H9 (cell line): ENCODE results near the gene GBP7. TPM values are rescaled to one million over a fixed set of nuclear protein-coding genes. Genes with fewer than 3 reads are reported as not detected.

Experiments
- DNase-seq: peaks from one replicate; pipeline ENCODE4 v3.0.0-alpha.2; 2017
- H2AFZ ChIP-seq: one replicate; pipeline ENCODE4 v1.6.1; 2013; ENCODE audit warnings: mild to moderate bottlenecking, low read length, control low read depth, moderate library complexity
- H2AK5ac ChIP-seq: 2 replicates; pipeline ENCODE4 v1.6.1; 2013; ENCODE audit warnings: low read length, control low read depth, mixed read lengths; ENCODE audit not compliant: insufficient read length
- H2BK120ac ChIP-seq: one replicate; pipeline ENCODE4 v1.6.1; 2013; ENCODE audit warnings: low read depth, mild to moderate bottlenecking, low read length, control low read depth, inconsistent platforms; ENCODE audit not compliant: poor library complexity, severe bottlenecking
- H2BK12ac ChIP-seq: 2 replicates; pipeline ENCODE4 v1.6.1; 2013; ENCODE audit warnings: low read length, control low read depth, mixed read lengths, low read depth; ENCODE audit not compliant: insufficient read length
- H2BK15ac ChIP-seq: 2 replicates; pipeline ENCODE4 v1.6.1; 2013; ENCODE audit warnings: low read depth, low read length, control low read depth
- H2BK20ac ChIP-seq: one replicate; pipeline ENCODE4 v1.6.1; 2013; ENCODE audit warnings: low read depth, mild to moderate bottlenecking, low read length, control low read depth, inconsistent platforms; ENCODE audit not compliant: poor library complexity, severe bottlenecking
- H2BK5ac ChIP-seq: 2 replicates; pipeline ENCODE4 v1.6.1; 2013; ENCODE audit warnings: low read length, control low read depth, mixed read lengths; ENCODE audit not compliant: insufficient read length
- H3K14ac ChIP-seq: 2 replicates; pipeline ENCODE4 v1.6.1; 2013; ENCODE audit warnings: low read length, control low read depth; ENCODE audit not compliant: insufficient read depth
- H3K18ac ChIP-seq: 2 replicates; pipeline ENCODE4 v1.6.1; 2013; ENCODE audit warnings: low read depth, mild to moderate bottlenecking, mixed read lengths, low read length, control low read depth; ENCODE audit not compliant: insufficient read length
- H3K23ac ChIP-seq: 2 replicates; pipeline ENCODE4 v1.6.1; 2013; ENCODE audit warnings: low read length, control low read depth, mixed read lengths, low read depth; ENCODE audit not compliant: insufficient read length
- H3K23me2 ChIP-seq: 2 replicates; pipeline ENCODE4 v1.6.1; 2013; ENCODE audit warnings: low read depth, mild to moderate bottlenecking, mixed read lengths, low read length, control low read depth; ENCODE audit not compliant: insufficient read length, poor library complexity, severe bottlenecking
- H3K27ac ChIP-seq: 2 replicates; pipeline ENCODE4 v1.5.1; 2013; ENCODE audit warnings: low read length, control low read depth, mixed read lengths, low read depth; ENCODE audit not compliant: insufficient read length
- H3K27me3 ChIP-seq: 2 replicates; pipeline ENCODE4 v1.6.1; 2013; ENCODE audit warnings: low read length, control low read depth, inconsistent platforms; ENCODE audit not compliant: insufficient read depth
- H3K4ac ChIP-seq: 2 replicates; pipeline ENCODE4 v1.6.1; 2013; ENCODE audit warnings: low read depth, mild to moderate bottlenecking, control low read depth, inconsistent platforms, low read length, moderate library complexity
- H3K4me1 ChIP-seq: 2 replicates; pipeline ENCODE4 v1.6.1; 2013; ENCODE audit warnings: low read length, control low read depth, inconsistent platforms; ENCODE audit not compliant: insufficient read depth
- H3K4me2 ChIP-seq: 2 replicates; pipeline ENCODE4 v1.6.1; 2013; ENCODE audit warnings: low read length, control low read depth, mixed read lengths; ENCODE audit not compliant: insufficient read length, insufficient read depth
- H3K56ac ChIP-seq: 2 replicates; pipeline ENCODE4 v1.6.1; 2013; ENCODE audit warnings: low read depth, mild to moderate bottlenecking, mixed read lengths, low read length, control low read depth; ENCODE audit not compliant: insufficient read length
- H3K79me1 ChIP-seq: 2 replicates; pipeline ENCODE4 v1.6.1; 2013; ENCODE audit warnings: low read depth, mild to moderate bottlenecking, moderate library complexity, low read length, control low read depth, inconsistent platforms; ENCODE audit not compliant: insufficient read depth, poor library complexity, severe bottlenecking
- H3K79me2 ChIP-seq: 2 replicates; pipeline ENCODE4 v1.6.1; 2013; ENCODE audit warnings: low read length, control low read depth, inconsistent platforms; ENCODE audit not compliant: insufficient read depth
- H3K9ac ChIP-seq: 2 replicates; pipeline ENCODE4 v1.6.1; 2013; ENCODE audit warnings: low read length, control low read depth, mixed read lengths; ENCODE audit not compliant: insufficient read length; ENCODE audit errors: extremely low read depth
- H3K9me3 ChIP-seq: one replicate; pipeline ENCODE4 v1.6.1; 2013; ENCODE audit warnings: low read depth, low read length, inconsistent platforms; ENCODE audit not compliant: control insufficient read depth
- H3T11ph ChIP-seq: one replicate; pipeline ENCODE4 v1.6.1; 2013; ENCODE audit warnings: mild to moderate bottlenecking, low read length, control low read depth, inconsistent platforms
- H4K20me1 ChIP-seq: one replicate; pipeline ENCODE4 v1.6.1; 2013; ENCODE audit not compliant: control insufficient read depth, insufficient read length, insufficient read depth
- H4K5ac ChIP-seq: 2 replicates; pipeline ENCODE4 v1.6.1; 2013; ENCODE audit warnings: low read depth, mild to moderate bottlenecking, mixed read lengths, low read length, control low read depth; ENCODE audit not compliant: insufficient read length
- H4K8ac ChIP-seq: replicated peaks from 2 replicates; pipeline ENCODE4 v1.6.1; 2013; ENCODE audit warnings: low read length, control low read depth, mixed read lengths, low read depth; ENCODE audit not compliant: insufficient read length
- H4K91ac ChIP-seq: 2 replicates; pipeline ENCODE4 v1.6.1; 2013; ENCODE audit warnings: low read depth, mild to moderate bottlenecking, moderate library complexity, mixed read lengths, low read length, control low read depth; ENCODE audit not compliant: insufficient read length
- H3K27ac Mint-ChIP-seq, 3 experiments: 2 replicates in 2 of 3; 3 replicates in 1 of 3; pipeline ENCODE4 v1.8.0; 2020 to 2021; ENCODE audit warnings: mixed read lengths in 3 of 3, mild to moderate bottlenecking in 1 of 3, moderate library complexity in 1 of 3
- H3K27me3 Mint-ChIP-seq: 2 replicates; pipeline ENCODE4 v1.8.0; 2021; ENCODE audit warnings: low read depth, mild to moderate bottlenecking, moderate library complexity, mixed read lengths
- H3K36me3 Mint-ChIP-seq, 3 experiments: 2 replicates in 2 of 3; 3 replicates in 1 of 3; pipeline ENCODE4 v1.8.0; 2020 to 2021; ENCODE audit warnings: low read depth in 3 of 3, mixed read lengths in 3 of 3; ENCODE audit not compliant: insufficient read depth in 1 of 3
- H3K4me1 Mint-ChIP-seq, 2 experiments: 2 replicates each; pipeline ENCODE4 v1.8.0; 2020; ENCODE audit warnings: mixed read lengths in 2 of 2
- H3K4me3 Mint-ChIP-seq, 2 experiments: 2 replicates in 1 of 2; 3 replicates in 1 of 2; pipeline ENCODE4 v1.8.0; 2020 to 2021; ENCODE audit warnings: mild to moderate bottlenecking in 2 of 2, mixed read lengths in 2 of 2, moderate library complexity in 1 of 2
- H3K9me3 Mint-ChIP-seq, 2 experiments: 2 replicates in 1 of 2; 3 replicates in 1 of 2; pipeline ENCODE4 v1.8.0; 2020; ENCODE audit warnings: mild to moderate bottlenecking in 2 of 2, mixed read lengths in 2 of 2, moderate library complexity in 1 of 2
- WGBS: extraction: QIAGEN DNeasy Blood & Tissue Kit; methylation state at CpG from one replicate; pipeline ENCODE4 v1.1.7; 2013; ENCODE audit warnings: missing lambda C conversion rate, low lambda C conversion rate, mixed read lengths; ENCODE audit not compliant: insufficient read length; ENCODE audit errors: extremely low coverage; 5-methylcytosine and 5-hydroxymethylcytosine counted together
- total RNA-seq: library from RNA; stranded (reverse); gene quantifications from 2 replicates; pipeline ENCODE4 v1.2.1, GENCODE V29; 2021
- TF ChIP-seq, protein P1 (sequence below): fragments of 200-600 bp; sonication (generic); conservative IDR thresholded peaks from 3 replicates; pipeline ENCODE4 v1.8.0; 2021; ENCODE audit warnings: antibody characterized with exemption, mild to moderate bottlenecking

Gene GBP7
- total RNA-seq, 1 experiment from 2014 or later, result not detected

DNA sequence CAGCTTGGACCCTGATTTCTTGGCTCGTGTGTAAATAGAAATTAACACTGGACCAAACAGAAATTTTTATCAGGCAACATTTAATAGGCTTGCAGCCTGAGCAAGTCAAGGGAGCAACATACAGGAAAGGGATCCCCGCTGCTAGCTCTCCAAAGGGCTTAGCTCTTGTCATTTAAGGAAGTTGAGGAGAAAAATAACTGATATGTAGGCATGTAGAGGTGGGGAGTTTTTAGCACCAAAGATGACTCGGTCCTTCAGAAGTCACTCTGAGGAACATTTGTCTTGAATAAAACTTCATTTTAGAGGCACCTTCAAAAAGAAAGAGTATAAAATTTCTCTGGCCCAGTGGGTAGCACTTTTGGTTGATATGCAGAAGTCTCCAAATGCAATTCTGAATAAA lies 76.9 kb downstream of the GBP7 start:
- Histone ChIP-seq H3K4me1 (no peaks in the 10 kb centered on the region), H2BK5ac (no peak overlapping the region), H3K4ac (no peak overlapping the region), H4K91ac (no peak overlapping the region), H2BK12ac (no peak overlapping the region), H3K9me3 (no peaks in the 10 kb centered on the region), H4K8ac (no peak overlapping the region), H3K23me2 (no peaks in the 10 kb centered on the region), H4K5ac (no peak overlapping the region), H3K79me1 (no peaks in the 10 kb centered on the region), H3K56ac (no peak overlapping the region), H3K14ac (no peak overlapping the region), H4K20me1 (no peaks in the 10 kb centered on the region), H3K79me2 (no peaks in the 10 kb centered on the region), H2AFZ (no peak overlapping the region), H3K27me3 (no peaks in the 10 kb centered on the region), H2BK15ac (no peak overlapping the region), H3K4me2 (no peak overlapping the region), H3T11ph (no peak overlapping the region), H2BK20ac (no peak overlapping the region), H3K27ac (no peak overlapping the region), H3K9ac (no peak overlapping the region), H3K23ac (no peak overlapping the region), H2AK5ac (no peak overlapping the region), H2BK120ac (no peak overlapping the region), H3K18ac (no peak overlapping the region)
- peaks cover 18 to 23% of the 10 kb centered on the region in 2 experiments for H3K9me3 Mint-ChIP-seq
- H3K4me1 Mint-ChIP-seq, result peaks cover 9 to 13% of the 10 kb centered on the region in 2 experiments
- H3K27me3 Mint-ChIP-seq, result no peaks in the 10 kb centered on the region
- TF ChIP-seq, protein P1, sequence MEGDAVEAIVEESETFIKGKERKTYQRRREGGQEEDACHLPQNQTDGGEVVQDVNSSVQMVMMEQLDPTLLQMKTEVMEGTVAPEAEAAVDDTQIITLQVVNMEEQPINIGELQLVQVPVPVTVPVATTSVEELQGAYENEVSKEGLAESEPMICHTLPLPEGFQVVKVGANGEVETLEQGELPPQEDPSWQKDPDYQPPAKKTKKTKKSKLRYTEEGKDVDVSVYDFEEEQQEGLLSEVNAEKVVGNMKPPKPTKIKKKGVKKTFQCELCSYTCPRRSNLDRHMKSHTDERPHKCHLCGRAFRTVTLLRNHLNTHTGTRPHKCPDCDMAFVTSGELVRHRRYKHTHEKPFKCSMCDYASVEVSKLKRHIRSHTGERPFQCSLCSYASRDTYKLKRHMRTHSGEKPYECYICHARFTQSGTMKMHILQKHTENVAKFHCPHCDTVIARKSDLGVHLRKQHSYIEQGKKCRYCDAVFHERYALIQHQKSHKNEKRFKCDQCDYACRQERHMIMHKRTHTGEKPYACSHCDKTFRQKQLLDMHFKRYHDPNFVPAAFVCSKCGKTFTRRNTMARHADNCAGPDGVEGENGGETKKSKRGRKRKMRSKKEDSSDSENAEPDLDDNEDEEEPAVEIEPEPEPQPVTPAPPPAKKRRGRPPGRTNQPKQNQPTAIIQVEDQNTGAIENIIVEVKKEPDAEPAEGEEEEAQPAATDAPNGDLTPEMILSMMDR, result no peak
- DNase-seq, result no peak
- no CpG with 5 or more reads among the region's 3 CpGs for WGBS
- H3K27ac Mint-ChIP-seq, result no peak overlapping the region
- H3K4me3 Mint-ChIP-seq, result no peak overlapping the region
- H3K36me3 Mint-ChIP-seq, result peaks cover 2 to 14% (median 13%) of the 10 kb centered on the region in 3 experiments
